HuH-7.5 (cell line): ENCODE data around the gene GPR78.

ENCODE experiments used
- DNase-seq: peaks from one replicate; pipeline ENCODE4 v3.0.0; 2011; ENCODE audit warnings: low spot score

Gene GPR78

DNA sequence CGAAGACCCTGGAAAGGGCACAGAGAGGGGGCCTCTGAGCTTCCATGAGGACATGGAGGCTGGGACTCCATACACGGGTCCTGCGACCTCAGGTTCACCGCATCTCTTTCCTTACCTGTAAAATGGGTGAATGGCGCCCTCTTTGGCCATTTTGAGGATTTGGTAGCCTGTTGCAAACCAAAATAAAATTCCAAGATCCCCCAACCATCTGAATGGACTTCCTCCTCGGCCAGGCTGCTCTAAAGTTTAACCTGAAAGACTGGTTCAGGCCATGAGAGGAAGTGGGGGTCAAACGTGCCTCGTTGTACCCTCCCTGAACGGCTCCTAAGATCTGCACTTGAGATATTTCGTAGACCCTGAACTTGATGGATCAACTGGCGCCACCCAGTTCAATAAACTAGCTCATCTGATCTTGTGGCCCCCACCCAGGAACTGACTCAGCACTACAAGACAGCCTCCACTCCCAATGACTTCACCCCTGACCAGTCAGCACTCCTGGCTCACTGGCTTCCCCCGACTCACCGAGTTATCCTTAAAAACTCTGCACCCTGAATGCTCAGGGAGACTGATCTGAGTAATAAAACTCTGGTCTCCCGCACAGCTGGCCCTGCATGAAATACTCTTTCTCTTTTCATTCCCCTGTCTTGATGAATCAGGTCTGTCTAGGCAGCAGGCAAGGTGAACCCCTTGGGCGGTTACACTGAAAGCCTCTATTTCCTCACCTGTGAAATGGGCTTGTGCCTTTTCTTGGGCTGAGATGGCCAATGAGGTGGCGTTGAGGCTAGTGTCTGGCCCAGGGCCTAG lies 32.9 kb upstream of the GPR78 start:
- DNase-seq, result no peak

DNA sequence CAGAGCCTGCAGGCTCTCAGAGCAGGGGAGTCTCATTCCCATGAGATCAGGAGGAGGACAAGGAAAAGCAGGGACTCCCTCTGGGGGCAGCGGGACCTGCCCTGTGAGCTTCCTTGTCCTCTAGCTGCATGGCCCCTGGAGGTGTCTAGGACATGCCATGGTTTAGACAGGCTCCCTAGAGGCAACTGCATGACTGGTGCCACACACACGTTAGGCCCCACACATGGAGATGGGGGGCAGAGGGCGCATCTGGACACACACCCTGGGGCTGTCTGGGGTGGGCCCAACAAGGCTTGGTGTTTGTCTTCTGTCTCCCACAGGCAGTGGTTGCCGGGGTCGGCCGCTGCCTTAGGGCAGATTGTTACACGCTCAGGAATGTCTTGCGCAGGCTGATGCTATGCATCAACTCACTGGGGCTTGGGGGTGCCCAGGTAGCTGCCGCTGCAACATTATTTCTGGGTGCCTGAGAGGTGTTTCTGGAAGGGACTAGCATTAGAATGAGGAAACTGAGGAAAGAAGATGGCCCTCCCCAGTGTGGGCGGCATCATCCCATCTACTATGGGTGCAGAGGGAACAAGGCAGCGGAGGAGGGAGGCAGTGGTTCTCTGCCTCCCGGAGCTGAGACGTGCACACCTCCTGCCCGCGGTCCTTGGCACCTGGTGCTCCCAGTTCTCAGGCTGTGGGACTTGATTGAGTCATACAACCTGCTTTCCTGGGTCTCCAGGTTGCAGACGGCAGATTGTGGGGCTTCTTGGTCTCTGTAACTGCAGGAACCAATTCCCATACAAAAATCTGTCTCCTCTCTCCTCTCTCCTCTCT lies 32.1 kb upstream of the GPR78 start:
- no peak for DNase-seq

DNA sequence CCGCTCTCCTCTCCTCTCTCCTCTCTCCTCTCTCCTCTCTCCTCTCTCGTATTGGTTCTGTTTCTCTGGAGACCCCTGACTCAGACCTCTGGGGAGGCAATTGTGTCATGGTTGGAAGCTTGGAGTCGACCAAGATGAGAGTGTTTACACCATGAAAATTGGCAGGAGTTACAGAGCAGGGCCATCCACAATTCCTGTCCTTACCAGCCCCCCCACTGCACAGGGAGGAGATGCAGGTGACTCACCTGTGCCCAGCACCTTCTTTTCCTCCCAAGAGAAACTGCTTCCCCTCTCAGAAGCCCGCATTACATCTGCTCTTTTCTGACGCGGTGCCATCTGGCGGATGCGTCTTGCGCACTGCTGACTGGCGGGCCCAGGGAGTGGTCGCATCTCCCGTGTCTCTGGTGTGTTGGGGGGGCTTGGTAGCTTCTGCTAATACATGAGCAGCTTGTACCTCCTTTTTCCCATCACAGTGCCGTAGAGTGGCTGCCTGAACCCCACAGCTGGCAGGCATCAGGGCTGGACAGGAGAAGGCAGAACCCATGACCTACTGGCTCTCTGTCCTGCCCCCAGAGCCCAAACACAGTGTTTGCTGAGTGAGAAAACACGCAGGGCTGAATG lies 31.4 kb upstream of the GPR78 start:
- no peak for DNase-seq

DNA sequence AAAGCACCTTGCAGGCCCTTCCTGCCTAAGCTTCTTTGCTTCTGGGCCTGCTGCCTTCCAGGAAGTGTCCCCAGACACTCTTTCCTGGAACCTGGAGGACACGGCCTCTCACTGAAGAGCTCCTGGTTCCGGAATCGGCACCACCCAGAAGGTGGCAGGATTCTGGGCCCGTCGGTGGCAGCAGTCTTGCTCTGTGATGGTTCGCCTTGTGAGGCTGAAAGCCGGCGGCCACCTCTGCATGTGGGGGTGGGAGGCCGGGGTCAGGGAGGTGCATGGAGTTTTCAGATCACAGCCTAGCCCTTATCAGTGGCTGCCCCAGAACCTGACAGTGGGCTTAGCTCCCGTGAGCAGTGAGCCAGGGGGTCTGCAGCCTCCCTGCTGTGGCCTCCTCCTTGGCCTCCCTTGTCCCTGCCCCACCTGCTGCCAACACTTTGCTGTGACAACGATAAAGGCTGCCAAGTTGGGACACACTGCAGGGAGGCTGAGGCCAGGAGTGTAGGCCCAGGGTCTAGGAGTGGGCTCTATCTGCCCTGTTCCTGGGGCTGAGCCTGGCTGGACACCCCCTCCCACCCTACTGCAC lies 30.8 kb upstream of the GPR78 start:
- no peak for DNase-seq

DNA sequence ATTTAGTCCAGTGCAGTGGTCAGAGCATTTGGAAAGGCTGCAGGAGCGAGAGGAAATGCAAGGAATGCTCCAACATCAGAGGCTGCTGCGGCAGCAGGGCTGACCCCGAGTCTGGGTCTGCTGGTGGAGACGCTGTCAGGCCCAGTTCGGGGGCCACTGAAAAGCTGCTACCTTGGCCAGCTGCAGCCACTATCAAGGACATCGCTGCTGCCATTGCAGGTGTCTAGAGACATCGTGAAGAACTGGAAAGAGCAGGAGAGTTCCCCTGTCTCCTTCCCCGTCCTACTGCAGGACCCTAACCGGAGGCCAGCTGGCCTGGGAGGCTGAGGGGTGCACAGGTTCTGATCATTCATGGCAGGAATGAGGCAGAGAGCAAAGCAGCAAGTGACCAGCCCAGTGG lies 29.5 kb upstream of the GPR78 start:
- DNase-seq, result no peak

DNA sequence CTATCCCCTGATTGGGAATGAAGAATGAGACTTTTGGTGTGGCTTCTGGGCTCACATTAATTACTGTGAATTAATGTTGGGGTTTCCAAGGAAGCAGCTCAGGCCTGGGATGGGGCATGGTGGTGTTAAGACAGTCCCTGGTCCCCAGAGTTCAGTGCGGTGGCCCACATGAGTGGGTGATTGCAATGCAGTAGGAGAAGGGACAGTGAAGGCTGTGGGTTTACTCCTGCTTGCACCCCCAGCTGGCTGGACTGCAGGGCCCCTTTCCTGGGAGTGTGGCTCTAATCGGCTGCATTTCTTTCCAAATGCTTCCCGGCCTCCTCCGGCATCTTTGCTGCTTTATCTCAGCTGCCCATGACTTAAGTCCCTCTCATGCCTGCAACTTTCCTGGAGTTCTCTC lies 28.2 kb upstream of the GPR78 start:
- no peak for DNase-seq

DNA sequence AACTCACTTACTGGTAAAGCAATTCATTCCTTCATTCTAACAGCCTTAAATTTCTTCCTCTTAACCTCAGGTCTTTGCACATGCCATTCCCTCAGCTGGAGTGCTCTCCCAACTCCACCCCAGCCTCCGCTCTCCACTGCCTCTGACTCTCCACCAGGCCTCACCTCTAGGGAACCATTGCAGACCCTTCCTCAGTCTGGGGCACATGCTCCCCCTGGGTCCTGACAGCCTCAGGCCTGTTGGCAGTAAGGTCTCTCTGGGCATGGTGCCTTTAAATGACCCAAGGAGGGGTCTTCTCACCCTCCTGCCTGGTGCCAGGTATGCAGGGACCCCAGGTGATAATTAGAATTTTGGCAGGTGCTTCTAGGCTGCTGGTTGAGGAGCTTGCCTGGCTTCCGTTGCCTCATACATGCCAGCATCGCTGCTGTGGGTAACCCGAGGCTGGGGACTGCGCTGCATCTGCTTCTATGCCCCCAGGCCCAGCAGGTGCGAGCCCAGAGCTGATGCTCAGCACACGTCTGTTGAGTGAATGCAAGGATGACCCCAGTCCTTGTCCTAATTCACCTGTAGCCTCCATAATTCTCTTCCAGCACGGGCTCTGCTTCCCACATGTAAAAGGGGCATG lies 27.5 kb upstream of the GPR78 start:
- no peak for DNase-seq

DNA sequence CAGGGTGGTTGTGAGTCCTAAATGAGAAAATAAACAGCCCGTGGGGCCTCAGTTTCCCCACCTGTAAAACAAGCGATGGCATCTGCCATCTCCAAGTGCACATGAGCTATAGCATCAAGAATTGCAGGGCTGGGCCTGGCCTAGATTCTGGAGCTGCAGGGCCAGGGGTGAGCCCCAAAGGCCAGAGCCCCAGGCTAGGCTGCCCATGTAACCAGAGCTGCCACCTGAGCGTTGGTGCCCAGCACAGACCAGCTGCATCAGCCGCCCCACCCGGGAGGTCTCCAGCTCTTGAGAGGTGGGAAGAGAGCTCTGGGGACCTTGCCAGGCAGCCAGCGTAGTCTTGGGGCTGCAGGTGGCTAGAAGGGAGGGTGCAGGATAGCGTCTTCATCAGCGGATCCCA lies 27.0 kb upstream of the GPR78 start:
- no peak for DNase-seq

DNA sequence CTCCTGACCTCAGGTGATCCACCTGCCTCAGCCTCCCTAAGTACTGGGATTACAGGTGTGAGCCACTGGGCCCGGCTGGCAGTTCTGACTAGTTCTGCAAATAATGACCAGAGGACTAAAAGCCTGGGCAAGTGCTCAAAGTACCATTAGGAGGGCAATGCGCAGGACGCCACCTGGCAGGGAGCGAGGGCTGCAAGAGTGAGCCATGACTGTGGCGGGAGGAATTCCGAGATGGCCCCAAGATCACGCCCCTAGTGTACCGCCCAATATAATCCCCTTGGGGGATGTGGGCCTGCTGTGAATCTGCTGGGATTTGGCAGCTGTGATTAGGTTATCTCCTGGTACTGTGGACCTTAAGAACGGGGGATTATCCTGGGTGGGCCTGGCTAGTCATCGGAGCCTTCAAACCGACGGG lies 26.2 kb upstream of the GPR78 start:
- DNase-seq, result no peak

DNA sequence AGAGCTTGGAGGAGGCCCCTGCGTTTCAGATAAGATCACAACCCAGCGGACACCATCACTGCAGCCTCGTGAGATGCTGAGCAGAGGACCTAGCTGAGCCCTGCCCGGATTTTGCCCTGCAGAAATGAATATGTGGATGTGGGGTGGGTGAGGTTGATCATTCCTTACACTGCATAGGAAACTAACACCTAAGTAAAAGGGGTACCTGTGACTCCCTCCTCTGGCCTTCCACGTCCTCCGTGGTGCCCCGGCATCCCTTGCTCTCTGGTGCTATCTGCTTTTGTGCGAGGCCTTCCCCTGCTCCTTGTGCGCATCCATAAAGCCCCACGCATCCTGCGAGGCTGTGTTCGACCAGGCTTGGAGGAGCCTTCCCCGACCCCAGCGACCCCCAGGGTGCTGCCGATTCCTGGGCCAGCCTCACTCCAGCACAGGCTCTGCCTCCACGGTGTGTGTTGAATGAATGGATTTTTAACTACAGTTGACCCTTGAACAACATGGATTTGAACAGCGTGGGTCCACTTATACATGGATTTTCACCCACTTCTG lies 25.6 kb upstream of the GPR78 start:
- no peak for DNase-seq

DNA sequence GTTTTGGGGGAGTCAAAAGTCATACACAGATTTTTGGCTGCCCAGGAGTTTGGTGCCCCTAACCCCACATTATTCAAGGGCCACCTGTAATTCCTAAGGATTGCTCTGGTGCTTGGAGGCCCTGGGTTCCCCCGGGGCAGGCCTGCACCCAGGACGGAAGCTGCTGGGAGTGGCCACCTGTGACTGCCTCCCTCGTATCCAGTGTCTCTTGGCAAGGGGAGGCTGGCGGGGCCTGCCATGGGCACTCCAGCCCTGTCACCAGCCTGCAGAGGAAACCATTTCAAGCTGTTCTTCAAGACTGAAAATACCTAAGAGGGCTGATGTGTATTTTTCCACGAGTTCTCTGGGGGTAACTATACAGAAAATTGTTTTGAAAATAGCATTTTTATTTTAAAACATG lies 24.5 kb upstream of the GPR78 start:
- no peak for DNase-seq

DNA sequence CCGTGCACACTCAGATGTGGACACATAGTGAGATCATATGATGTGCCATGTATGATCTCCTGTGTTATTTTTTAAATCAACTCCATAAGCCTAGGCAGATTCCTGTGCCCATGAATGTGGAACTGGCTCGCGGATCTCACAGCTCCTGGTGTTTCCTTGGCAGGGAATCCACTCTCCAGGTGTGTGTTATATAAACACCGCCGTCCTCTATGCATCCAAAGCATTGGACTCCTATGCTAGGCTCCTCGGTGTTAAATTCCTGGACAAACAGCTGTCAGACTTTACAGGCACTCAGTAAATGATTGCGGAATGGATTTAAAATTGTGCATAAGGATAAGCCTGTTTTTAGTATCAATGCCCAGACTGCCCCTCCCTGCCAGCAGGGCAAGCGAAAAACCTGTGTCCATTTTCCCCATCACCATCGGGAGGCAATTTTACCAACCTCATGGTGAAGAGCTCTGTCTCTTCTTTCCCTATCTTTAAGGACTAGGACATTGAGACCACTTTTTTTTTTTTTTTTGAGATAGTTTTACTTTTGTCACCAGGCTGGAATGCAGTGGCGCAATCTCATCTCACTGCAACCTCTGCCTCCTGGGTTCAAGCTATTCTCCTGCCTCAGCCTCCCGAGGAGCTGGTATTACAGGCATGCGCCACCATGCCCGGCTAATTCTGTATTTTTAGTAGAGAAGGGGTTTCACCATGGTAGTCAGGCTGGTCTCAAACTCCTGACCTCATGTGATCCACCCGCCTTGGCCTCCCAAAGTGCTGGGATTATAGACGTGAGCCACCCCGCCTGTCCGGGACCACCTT lies 23.6 kb upstream of the GPR78 start:
- DNase-seq, result no peak

DNA sequence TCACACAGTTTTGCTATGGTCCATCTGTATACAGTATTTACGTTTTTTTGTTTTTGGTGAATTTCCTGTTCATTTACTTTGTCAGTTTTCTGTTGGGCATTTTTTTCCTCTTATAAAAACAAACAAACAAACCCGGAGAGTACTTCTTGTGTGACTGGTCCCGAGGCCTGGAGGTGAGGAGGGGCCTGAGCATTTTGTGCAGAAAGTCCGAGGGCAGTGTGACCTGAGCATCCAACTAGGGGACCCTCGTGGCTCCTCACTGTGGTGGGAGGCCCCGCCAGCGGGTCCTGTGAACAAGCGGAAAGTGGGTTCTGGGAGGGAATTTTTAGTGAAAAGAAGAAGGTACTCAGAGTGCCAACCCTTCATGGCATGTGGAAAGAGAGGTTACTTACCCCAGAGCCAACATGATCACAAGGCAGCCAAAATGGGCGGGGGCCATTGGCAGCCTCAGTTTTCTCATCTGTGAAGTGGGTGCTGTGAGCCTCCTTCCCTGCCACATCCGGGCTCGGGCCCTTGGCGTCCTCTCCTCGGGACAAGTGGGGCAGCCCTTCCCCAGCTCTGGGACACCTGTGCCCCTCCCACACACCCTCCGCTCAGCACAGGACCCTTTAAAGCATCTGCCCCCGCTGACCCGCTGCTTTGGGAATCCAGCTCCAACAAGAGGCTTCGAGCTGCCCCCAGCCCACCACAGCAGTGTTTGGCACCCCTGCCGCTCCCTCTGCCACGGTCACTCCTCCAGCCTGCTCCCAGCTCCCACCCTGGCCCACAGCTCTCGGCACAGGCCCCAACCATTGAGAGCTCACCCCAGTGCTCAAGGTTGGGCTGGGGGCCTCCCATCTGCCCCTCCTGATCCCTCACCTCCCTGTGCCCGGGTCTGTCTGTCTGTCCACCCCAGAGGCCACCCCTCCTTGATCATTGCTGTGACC lies 22.8 kb upstream of the GPR78 start:
- DNase-seq, result no peak

DNA sequence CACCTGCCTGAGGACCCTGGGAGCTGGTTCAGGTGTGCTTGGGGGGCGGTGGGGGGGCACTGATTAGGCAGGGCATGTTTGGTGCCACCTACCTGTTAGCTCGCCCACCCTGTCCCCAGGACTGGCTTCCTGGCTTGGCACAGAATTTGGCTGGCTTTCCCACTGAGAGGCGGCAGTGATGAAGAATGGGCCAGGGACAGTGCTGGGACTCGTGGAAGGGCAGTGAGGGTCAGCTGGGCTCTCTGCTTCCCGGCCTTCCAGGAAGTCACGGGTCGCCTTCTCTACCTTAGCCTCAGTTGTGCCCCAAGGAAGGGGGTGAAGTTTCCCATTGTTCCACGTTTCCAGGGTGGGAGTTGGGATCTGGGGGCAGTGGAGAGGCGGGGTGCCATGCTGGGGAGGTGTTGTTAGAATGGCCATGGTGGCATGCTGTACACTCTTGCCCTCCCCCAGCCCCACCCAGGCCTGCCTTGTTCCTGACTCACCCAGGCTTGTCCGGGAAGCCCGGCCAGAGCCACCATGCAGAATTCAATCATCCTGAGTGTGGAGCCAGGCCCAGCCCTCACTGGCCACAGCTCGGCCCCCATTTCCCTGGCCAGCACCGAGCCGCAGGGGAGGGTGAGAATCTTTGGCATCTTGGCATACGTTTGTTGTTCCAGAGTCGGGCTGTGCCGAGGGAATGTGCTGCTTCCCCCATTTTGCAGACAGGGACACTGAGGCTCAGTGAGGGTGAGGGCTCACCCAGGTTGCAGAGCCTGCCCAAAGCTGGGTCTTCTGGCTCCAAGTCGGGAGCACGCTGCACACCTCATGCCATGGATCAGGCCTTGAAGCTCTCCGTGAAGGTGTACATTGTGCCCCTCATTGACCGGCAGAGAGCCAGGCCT lies 21.9 kb upstream of the GPR78 start:
- DNase-seq, result no peak

DNA sequence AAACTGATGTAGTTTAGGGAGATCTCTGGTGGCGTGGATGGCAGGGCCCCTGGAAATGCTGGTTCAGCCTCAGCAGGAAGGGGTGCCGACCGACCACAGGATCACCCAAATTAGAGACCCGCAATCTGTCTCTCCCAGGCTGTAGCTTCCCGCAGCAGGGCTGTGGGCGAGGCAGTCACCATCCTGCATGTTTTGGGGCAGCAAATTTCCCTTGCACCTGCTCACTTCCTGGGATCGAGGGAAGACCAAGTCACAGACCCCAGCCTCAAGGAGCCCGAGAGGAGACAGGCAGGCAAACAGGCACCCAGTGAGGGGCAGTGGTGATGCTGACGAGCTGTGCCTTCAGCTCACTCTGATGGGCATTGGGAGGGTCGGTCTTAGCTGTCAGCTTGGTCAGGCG lies 21.2 kb upstream of the GPR78 start:
- DNase-seq, result no peak

DNA sequence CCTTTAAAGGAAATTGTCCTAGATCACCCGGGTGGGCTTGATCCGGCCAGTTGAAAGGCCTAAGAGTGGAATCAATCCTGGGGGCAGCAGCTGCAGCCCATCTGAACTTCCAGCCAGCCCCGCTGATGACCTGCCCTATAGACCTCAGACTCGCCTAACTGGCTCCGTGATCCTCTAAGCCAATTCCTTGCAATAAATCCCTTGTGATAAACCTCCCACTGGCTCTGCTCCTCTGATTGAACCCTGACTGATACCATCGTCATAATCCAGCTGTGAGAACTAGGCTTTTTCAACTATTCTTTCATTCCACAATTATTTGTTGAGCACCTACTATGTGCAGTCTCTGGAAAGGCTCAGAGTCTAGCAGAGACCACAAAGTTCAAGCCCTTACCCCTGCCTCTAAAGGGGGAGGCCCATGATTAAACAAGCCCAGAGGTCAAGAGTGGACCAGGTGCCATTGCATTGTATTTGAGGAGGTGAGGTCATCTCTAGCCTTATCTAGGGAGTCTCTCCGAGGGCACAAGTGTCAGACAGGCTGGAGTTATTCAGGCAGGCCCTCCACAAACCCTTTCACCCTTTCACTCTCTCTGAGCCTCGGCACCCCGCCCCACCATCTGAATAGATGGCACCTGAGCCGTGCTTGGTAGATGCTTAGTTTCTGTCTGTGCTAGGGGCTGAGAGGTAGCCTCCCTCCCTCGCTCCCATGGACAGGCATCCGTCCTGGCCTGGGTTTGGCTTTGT lies 20.5 kb upstream of the GPR78 start:
- no peak for DNase-seq

DNA sequence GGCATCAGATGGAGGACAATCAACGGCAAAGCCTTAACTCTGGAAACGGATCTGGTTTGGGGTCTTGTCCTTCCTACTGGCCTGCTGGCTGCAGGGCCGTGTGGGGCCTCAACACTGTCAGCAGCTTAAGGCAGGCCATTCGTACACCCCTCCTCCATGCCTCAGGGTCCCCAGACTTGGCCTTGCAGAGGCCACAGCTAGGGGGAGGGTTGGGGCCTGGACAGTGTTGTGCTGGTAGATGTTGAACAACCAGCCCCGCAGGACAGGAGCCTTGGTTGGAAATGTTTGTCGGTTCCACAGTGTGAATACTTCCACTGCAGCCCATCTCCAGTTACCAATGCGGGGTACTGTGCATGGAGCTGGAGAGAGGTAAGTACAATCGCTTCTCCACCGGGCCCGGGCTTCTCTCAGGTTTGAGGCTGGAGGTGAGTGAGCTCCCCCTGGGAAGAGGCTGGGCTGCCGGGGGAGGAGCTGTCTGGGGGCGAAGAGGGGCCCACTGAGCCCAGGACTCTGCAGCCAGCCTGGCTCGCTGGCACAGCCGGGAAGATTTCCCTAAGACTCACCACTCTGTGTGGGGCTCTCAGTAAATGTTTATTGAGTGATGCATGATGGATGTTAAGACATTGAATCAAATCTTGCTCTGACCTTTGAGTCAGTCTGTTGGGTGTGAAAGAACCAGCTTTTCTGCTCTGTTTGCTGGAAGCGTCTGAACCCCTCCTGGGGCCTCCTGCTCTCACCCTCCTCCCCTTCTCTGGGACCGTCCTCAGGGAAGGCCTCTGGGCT lies 19.7 kb upstream of the GPR78 start:
- DNase-seq, result no peak
